HG02588 (cell line): Measurements from ENCODE around the gene NPR2.

Source experiments
- ATAC-seq: cut with Tn5 transposase; IDR thresholded peaks from one replicate; pipeline ENCODE4 v1.9.1; 2021; ENCODE audit warnings: mild to moderate bottlenecking, moderate library complexity; ENCODE audit not compliant: unreplicated experiment

The NPR2 gene

GRCh38 chr9:35791297-35791921 is at the start of gene NPR2:
Gene NPR2 (plus strand): TSS chr9:35791591. CDS start chr9:35792409, 818 bp downstream.
- no peak for ATAC-seq

- no peak for ATAC-seq
Observed at GRCh38 chr9:35741740-35742139, 49.7 kb upstream of the NPR2 start.

GRCh38 chr9:35743452-35743851 is 47.9 kb upstream of the NPR2 start:
- no peak for ATAC-seq

- no peak for ATAC-seq
Observed at GRCh38 chr9:35743880-35744518, 47.4 kb upstream of the NPR2 start.

GRCh38 chr9:35745569-35745968 is 45.8 kb upstream of the NPR2 start:
- ATAC-seq = no peak

GRCh38 chr9:35746583-35746982 is 44.8 kb upstream of the NPR2 start:
- no peak for ATAC-seq

- ATAC-seq = no peak
Observed at GRCh38 chr9:35748242-35748857, 43.0 kb upstream of the NPR2 start.

- peak; percentile 78 for ATAC-seq
Observed at GRCh38 chr9:35748858-35749514, 42.4 kb upstream of the NPR2 start, which contains the start of the genes GBA2 and RGP1. Gene GBA2 (minus strand): TSS chr9:35749228. CDS start chr9:35748704, 524 bp downstream. Gene RGP1 (plus strand): TSS chr9:35749287. CDS start chr9:35749756, 469 bp downstream.

GRCh38 chr9:35749515-35750255 is 41.7 kb upstream of the NPR2 start:
- peak; percentile 21 for ATAC-seq

- ATAC-seq = no peak
Observed at GRCh38 chr9:35750256-35750531, 41.2 kb upstream of the NPR2 start.

GRCh38 chr9:35753466-35753865 is 37.9 kb upstream of the NPR2 start:
- ATAC-seq = no peak

GRCh38 chr9:35754264-35754663 is 37.1 kb upstream of the NPR2 start, which contains the start of gene MSMP:
Gene MSMP (minus strand): TSS chr9:35754276. CDS start chr9:35754129, 147 bp downstream.
- no peak for ATAC-seq

GRCh38 chr9:35755071-35755470 is 36.3 kb upstream of the NPR2 start:
- ATAC-seq = no peak

GRCh38 chr9:35756275-35757225 is 34.8 kb upstream of the NPR2 start:
- ATAC-seq = peak; percentile 61

GRCh38 chr9:35757226-35757891 is 34.0 kb upstream of the NPR2 start:
- ATAC-seq = peak; percentile 45

GRCh38 chr9:35757892-35758275 is 33.5 kb upstream of the NPR2 start:
- ATAC-seq = no peak

GRCh38 chr9:35758475-35759050 is 32.8 kb upstream of the NPR2 start:
- no peak for ATAC-seq

GRCh38 chr9:35759795-35760194 is 31.6 kb upstream of the NPR2 start:
- ATAC-seq = no peak

GRCh38 chr9:35760651-35761050 is 30.7 kb upstream of the NPR2 start:
- ATAC-seq = no peak
